Tibial nerve (tissue), 4 donors: ENCODE data around the gene NDUFAF2.

ENCODE experiments used
- CTCF ChIP-seq, 5 experiments: fragments of 200-600 bp in 3 of 5; fragments of 450-650 bp in 2 of 5; sonication (generic) in 3 of 5; IDR thresholded peaks; one replicate each; pipeline ENCODE4 v1.5.1; 2016 to 2019; ENCODE audit warnings: antibody characterized with exemption in 5 of 5, mild to moderate bottlenecking in 3 of 5, moderate library complexity in 2 of 5
- EP300 ChIP-seq, 2 donors: sonication (generic); formaldehyde crosslinking; IDR thresholded peaks; one replicate each; pipeline ENCODE4 v1.6.1; 2017; ENCODE audit warnings: antibody characterized with exemption in 2 of 2, mild to moderate bottlenecking in 1 of 2
- POLR2A ChIP-seq, 2 donors: fragments of 450-650 bp; IDR thresholded peaks; one replicate each; pipeline ENCODE4 v1.6.1; 2017; ENCODE audit warnings: antibody characterized with exemption in 2 of 2, mild to moderate bottlenecking in 2 of 2, moderate library complexity in 2 of 2

GRCh38 chr5:61050292-61050691, 105.3 kb downstream of the NDUFAF2 start:
- no peak for TF ChIP-seq CTCF (IDR thresholded peaks at IDR 0.05)
- no peak for TF ChIP-seq POLR2A (IDR thresholded peaks at IDR 0.05)
- TF ChIP-seq EP300 (IDR thresholded peaks at IDR 0.05): no peak
